HG03175 (cell line): Measurements from ENCODE around the gene STX5.
"Not testable (repeated sequence)": the region's sequence is repeated elsewhere in the genome, so short reads cannot be mapped to it uniquely, and the experiment has no call there.

Source experiments
- ATAC-seq: cut with Tn5 transposase; IDR thresholded peaks from one replicate; pipeline ENCODE4 v1.9.1; 2021; ENCODE audit warnings: mild to moderate bottlenecking, moderate library complexity; ENCODE audit not compliant: unreplicated experiment

The STX5 gene

GRCh38 chr11:62831520-62832335 lies at the start of gene STX5:
Gene STX5, minus strand, starts transcription at chr11:62832051. Its CDS starts 808 bp downstream, at chr11:62831243.
- ATAC-seq: peak; percentile 86

- peak; percentile 82 for ATAC-seq
These were observed 49.1 kb upstream of the STX5 start, which contains the start of gene SLC3A2 for GRCh38 chr11:62880803-62881578. Gene SLC3A2, plus strand, starts transcription at chr11:62880896. Its CDS starts 128 bp downstream, at chr11:62881024.

- peak; percentile 14 for ATAC-seq
These were observed 48.5 kb upstream of the STX5 start for GRCh38 chr11:62880231-62880802.

GRCh38 chr11:62879235-62879978 lies 47.6 kb upstream of the STX5 start:
- no peak for ATAC-seq

- ATAC-seq: no peak
These were observed 44.9 kb upstream of the STX5 start for GRCh38 chr11:62876712-62877111.

- no peak for ATAC-seq
These were observed 44.0 kb upstream of the STX5 start for GRCh38 chr11:62875698-62876478.

GRCh38 chr11:62874851-62875250 lies 43.0 kb upstream of the STX5 start:
- ATAC-seq: no peak

- ATAC-seq: no peak
These were observed 33.8 kb upstream of the STX5 start for GRCh38 chr11:62865635-62866034.

GRCh38 chr11:62863687-62864335 lies 32.0 kb upstream of the STX5 start:
- ATAC-seq: no peak

- not testable (repeated sequence) for ATAC-seq
These were observed 29.8 kb upstream of the STX5 start for GRCh38 chr11:62861564-62862192.

- ATAC-seq: no peak
These were observed 29.1 kb upstream of the STX5 start for GRCh38 chr11:62860835-62861563.

- not testable (repeated sequence) for ATAC-seq
These were observed 27.4 kb upstream of the STX5 start for GRCh38 chr11:62859281-62859703.

- no peak for ATAC-seq
These were observed 26.4 kb upstream of the STX5 start for GRCh38 chr11:62858201-62858600.

- ATAC-seq: no peak
These were observed 25.7 kb upstream of the STX5 start for GRCh38 chr11:62857541-62857982.

GRCh38 chr11:62856333-62856895 lies 24.6 kb upstream of the STX5 start:
- no peak for ATAC-seq

- ATAC-seq: peak; percentile 86
These were observed 23.9 kb upstream of the STX5 start for GRCh38 chr11:62855571-62856332.
